Liver (tissue), 9 donors: ENCODE results near the gene IHH. TPM values are rescaled to one million over a fixed set of nuclear protein-coding genes. Genes with fewer than 3 reads are reported as not detected.

Experiments
- DNase-seq: peaks from one replicate; pipeline ENCODE4 v3.0.0-alpha.2; 2017; ENCODE audit warnings: low spot score
- H3K27ac ChIP-seq, 2 donors: one replicate each; pipeline ENCODE4 v1.7.0; 2013; ENCODE audit warnings: inconsistent platforms in 2 of 2, low read length in 2 of 2, control low read depth in 1 of 2, low read depth in 1 of 2, mild to moderate bottlenecking in 1 of 2
- H3K27me3 ChIP-seq, 4 donors: one replicate each; pipeline versions ENCODE4 v1.6.1 to v1.7.0; 2013; ENCODE audit warnings: low read length in 3 of 4, inconsistent platforms in 1 of 4, mild to moderate bottlenecking in 1 of 4, moderate library complexity in 1 of 4; ENCODE audit not compliant: control insufficient read depth in 4 of 4, insufficient read depth in 4 of 4
- H3K36me3 ChIP-seq, 4 donors: one replicate each; pipeline versions ENCODE4 v1.6.1 to v1.7.0; 2013; ENCODE audit warnings: low read length in 3 of 4, mild to moderate bottlenecking in 3 of 4, low read depth in 1 of 4, moderate library complexity in 1 of 4; ENCODE audit not compliant: control insufficient read depth in 4 of 4, insufficient read depth in 3 of 4
- H3K4me1 ChIP-seq, 4 donors: one replicate each; pipeline versions ENCODE4 v1.6.1 to v1.7.0; 2013; ENCODE audit warnings: low read length in 3 of 4, mild to moderate bottlenecking in 3 of 4, moderate library complexity in 1 of 4; ENCODE audit not compliant: control insufficient read depth in 4 of 4, insufficient read depth in 4 of 4
- H3K4me3 ChIP-seq, 3 donors: one replicate each; pipeline versions ENCODE4 v1.6.1 to v1.7.0; 2013; ENCODE audit warnings: low read length in 3 of 3, control low read depth in 1 of 3, low read depth in 1 of 3, mild to moderate bottlenecking in 1 of 3
- H3K9ac ChIP-seq, 2 donors: one replicate each; pipeline ENCODE4 v1.7.0; 2013; ENCODE audit warnings: low read length in 2 of 2, mild to moderate bottlenecking in 2 of 2, moderate library complexity in 2 of 2, control low read depth in 1 of 2, low read depth in 1 of 2
- H3K9me3 ChIP-seq, 4 donors: one replicate each; pipeline versions ENCODE4 v1.6.1 to v1.7.0; 2013; ENCODE audit warnings: low read length in 3 of 4; ENCODE audit not compliant: control insufficient read depth in 4 of 4
- EGR1 ChIP-seq, 2 donors: IDR thresholded peaks; 2 replicates each; pipeline ENCODE4 v1.6.1; 2016 to 2018; ENCODE audit warnings: antibody characterized with exemption in 2 of 2, low read depth in 2 of 2
- FOXA1 ChIP-seq: IDR thresholded peaks from 2 replicates; pipeline ENCODE4 v1.6.1; 2016; ENCODE audit warnings: antibody characterized with exemption
- FOXA2 ChIP-seq: IDR thresholded peaks from 2 replicates; pipeline ENCODE4 v1.6.1; 2016; ENCODE audit warnings: antibody characterized with exemption
- GABPA ChIP-seq, 2 donors: IDR thresholded peaks in 1 of 2; conservative IDR thresholded peaks in 1 of 2; 2 replicates each; pipeline ENCODE4 v1.6.1; 2016; ENCODE audit warnings: antibody characterized with exemption in 2 of 2, mild to moderate bottlenecking in 1 of 2, moderate library complexity in 1 of 2
- HNF4A ChIP-seq, 2 donors: conservative IDR thresholded peaks; 2 replicates each; pipeline ENCODE4 v1.6.1; 2016; ENCODE audit warnings: antibody characterized with exemption in 2 of 2, mild to moderate bottlenecking in 2 of 2
- HNF4G ChIP-seq: IDR thresholded peaks from 2 replicates; pipeline ENCODE4 v1.6.1; 2016; ENCODE audit warnings: antibody characterized with exemption
- JUND ChIP-seq, 2 donors: IDR thresholded peaks; 2 replicates each; pipeline ENCODE4 v1.6.1; 2016; ENCODE audit warnings: antibody characterized with exemption in 2 of 2
- NR2F2 ChIP-seq: IDR thresholded peaks from 2 replicates; pipeline ENCODE4 v1.6.1; 2016; ENCODE audit warnings: antibody characterized with exemption
- RXRA ChIP-seq, 2 donors: IDR thresholded peaks; 2 replicates each; pipeline ENCODE4 v1.6.1; 2017 to 2018; ENCODE audit warnings: antibody characterized with exemption in 2 of 2, mild to moderate bottlenecking in 1 of 2
- SP1 ChIP-seq: IDR thresholded peaks from 2 replicates; pipeline ENCODE4 v1.6.1; 2018; ENCODE audit warnings: antibody characterized with exemption, mild to moderate bottlenecking
- TAF1 ChIP-seq: conservative IDR thresholded peaks from 2 replicates; pipeline ENCODE4 v1.6.1; 2016; ENCODE audit warnings: antibody characterized with exemption, mild to moderate bottlenecking
- YY1 ChIP-seq: IDR thresholded peaks from 2 replicates; pipeline ENCODE4 v1.6.1; 2016; ENCODE audit warnings: antibody characterized with exemption, mild to moderate bottlenecking
- WGBS: extraction: QIAGEN DNeasy Blood & Tissue Kit; methylation state at CpG from one replicate; pipeline ENCODE4 v1.1.7; 2013; 5-methylcytosine and 5-hydroxymethylcytosine counted together
- polyA plus RNA-seq, 2 donors: library from polyadenylated mRNA; stranded (reverse) in 1 of 2; unstranded in 1 of 2; fragments of 200-250 nt in 1 of 2; fragments of >200 nt in 1 of 2; fragmentation: Nextera tagmentation in 1 of 2; extraction: Ambion mirVana in 1 of 2; gene quantifications; one replicate each; pipeline versions ENCODE4 v1.2.1 to v1.2.3, GENCODE V29; 2013 to 2015
- total RNA-seq, 2 donors: library from RNA; depleted of rRNA; stranded (reverse); fragments of >200 nt; gene quantifications; one replicate each; pipeline ENCODE4 v1.2.3, GENCODE V29; 2014
- TF ChIP-seq, protein P1 (sequence below): IDR thresholded peaks from 2 replicates; pipeline ENCODE4 v1.6.1; 2016; ENCODE audit warnings: antibody characterized with exemption, mild to moderate bottlenecking
- TF ChIP-seq, protein P2 (sequence below): IDR thresholded peaks from 2 replicates; pipeline ENCODE4 v1.6.1; 2016; ENCODE audit warnings: antibody characterized with exemption
- TF ChIP-seq, protein P3 (sequence below): IDR thresholded peaks from 2 replicates; pipeline ENCODE4 v1.6.1; 2016; ENCODE audit warnings: antibody characterized with exemption
- TF ChIP-seq, protein P4 (sequence below): fragments of 150-350 bp; IDR thresholded peaks from 2 replicates; pipeline ENCODE4 v1.5.1; 2017; ENCODE audit warnings: improper control_type of control experiment, low read depth, low read length; ENCODE audit not compliant: missing input control
- donor health status: healthy.
- donor health status: healthy.
- donor health status: healthy.
- donor health status: healthy.
- donor health status: healthy.

IHH gene
- total and polyA plus RNA-seq, 4 donors, result 0.51 to 2.4 (median 0.79) TPM

DNA sequence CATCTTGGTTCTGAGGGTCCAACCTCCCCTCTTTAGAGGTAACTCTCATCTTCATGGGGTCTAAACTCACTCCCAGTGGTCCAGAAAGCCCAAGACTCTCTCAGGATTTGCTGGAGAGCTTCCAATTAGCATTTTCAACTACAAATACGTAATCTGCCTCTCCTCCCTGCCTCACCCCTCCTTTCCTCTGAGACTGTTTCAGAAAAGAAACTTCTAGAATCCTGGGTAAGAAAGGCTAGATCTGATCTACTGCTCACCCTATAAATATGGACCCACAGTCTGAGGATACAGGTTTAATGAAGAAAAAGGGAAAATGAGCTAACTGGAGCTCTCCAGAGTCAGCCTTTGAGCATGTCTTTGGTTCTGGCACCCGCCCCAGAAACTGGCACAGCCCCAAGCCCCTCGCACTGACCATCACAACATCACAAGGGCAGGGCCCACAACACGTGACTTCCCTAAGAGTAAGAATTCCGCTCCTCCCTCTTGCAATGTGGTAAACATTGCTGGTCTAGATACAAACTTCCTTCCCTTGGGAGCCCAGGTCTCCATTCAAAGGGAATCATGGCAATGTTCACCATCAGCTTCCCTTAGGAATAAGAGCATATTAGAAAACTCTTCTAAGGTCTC, 21.7 kb upstream of the IHH start:
- Histone ChIP-seq H3K4me3 (no peak overlapping the region), H3K27ac (no peak overlapping the region), H3K27me3 (no peaks in the 10 kb centered on the region), H3K36me3 (no peaks in the 10 kb centered on the region), H3K4me1 (peaks cover 0 to 24% (median 7%) of the 10 kb centered on the region in 4 donors), H3K9ac (no peak overlapping the region), H3K9me3 (no peaks in the 10 kb centered on the region)
- no peak for DNase-seq
- WGBS, result 70% methylated on average over 5 of the region's 5 CpGs
- no peak for TF ChIP-seq SP1
- TF ChIP-seq FOXA1, result no peak
- TF ChIP-seq, protein P1, sequence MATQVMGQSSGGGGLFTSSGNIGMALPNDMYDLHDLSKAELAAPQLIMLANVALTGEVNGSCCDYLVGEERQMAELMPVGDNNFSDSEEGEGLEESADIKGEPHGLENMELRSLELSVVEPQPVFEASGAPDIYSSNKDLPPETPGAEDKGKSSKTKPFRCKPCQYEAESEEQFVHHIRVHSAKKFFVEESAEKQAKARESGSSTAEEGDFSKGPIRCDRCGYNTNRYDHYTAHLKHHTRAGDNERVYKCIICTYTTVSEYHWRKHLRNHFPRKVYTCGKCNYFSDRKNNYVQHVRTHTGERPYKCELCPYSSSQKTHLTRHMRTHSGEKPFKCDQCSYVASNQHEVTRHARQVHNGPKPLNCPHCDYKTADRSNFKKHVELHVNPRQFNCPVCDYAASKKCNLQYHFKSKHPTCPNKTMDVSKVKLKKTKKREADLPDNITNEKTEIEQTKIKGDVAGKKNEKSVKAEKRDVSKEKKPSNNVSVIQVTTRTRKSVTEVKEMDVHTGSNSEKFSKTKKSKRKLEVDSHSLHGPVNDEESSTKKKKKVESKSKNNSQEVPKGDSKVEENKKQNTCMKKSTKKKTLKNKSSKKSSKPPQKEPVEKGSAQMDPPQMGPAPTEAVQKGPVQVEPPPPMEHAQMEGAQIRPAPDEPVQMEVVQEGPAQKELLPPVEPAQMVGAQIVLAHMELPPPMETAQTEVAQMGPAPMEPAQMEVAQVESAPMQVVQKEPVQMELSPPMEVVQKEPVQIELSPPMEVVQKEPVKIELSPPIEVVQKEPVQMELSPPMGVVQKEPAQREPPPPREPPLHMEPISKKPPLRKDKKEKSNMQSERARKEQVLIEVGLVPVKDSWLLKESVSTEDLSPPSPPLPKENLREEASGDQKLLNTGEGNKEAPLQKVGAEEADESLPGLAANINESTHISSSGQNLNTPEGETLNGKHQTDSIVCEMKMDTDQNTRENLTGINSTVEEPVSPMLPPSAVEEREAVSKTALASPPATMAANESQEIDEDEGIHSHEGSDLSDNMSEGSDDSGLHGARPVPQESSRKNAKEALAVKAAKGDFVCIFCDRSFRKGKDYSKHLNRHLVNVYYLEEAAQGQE, result no peak
- no peak for TF ChIP-seq RXRA (IDR thresholded peaks at IDR 0.05)
- no peak for TF ChIP-seq TAF1
- no peak for TF ChIP-seq HNF4A (conservative IDR thresholded peaks at IDR 0.05)
- no peak for TF ChIP-seq YY1
- TF ChIP-seq, protein P2, sequence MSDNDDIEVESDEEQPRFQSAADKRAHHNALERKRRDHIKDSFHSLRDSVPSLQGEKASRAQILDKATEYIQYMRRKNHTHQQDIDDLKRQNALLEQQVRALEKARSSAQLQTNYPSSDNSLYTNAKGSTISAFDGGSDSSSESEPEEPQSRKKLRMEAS, result no peak
- TF ChIP-seq, protein P3, sequence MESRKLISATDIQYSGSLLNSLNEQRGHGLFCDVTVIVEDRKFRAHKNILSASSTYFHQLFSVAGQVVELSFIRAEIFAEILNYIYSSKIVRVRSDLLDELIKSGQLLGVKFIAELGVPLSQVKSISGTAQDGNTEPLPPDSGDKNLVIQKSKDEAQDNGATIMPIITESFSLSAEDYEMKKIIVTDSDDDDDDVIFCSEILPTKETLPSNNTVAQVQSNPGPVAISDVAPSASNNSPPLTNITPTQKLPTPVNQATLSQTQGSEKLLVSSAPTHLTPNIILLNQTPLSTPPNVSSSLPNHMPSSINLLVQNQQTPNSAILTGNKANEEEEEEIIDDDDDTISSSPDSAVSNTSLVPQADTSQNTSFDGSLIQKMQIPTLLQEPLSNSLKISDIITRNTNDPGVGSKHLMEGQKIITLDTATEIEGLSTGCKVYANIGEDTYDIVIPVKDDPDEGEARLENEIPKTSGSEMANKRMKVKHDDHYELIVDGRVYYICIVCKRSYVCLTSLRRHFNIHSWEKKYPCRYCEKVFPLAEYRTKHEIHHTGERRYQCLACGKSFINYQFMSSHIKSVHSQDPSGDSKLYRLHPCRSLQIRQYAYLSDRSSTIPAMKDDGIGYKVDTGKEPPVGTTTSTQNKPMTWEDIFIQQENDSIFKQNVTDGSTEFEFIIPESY, result no peak
- no peak for TF ChIP-seq JUND (IDR thresholded peaks at IDR 0.05)
- TF ChIP-seq, protein P4, sequence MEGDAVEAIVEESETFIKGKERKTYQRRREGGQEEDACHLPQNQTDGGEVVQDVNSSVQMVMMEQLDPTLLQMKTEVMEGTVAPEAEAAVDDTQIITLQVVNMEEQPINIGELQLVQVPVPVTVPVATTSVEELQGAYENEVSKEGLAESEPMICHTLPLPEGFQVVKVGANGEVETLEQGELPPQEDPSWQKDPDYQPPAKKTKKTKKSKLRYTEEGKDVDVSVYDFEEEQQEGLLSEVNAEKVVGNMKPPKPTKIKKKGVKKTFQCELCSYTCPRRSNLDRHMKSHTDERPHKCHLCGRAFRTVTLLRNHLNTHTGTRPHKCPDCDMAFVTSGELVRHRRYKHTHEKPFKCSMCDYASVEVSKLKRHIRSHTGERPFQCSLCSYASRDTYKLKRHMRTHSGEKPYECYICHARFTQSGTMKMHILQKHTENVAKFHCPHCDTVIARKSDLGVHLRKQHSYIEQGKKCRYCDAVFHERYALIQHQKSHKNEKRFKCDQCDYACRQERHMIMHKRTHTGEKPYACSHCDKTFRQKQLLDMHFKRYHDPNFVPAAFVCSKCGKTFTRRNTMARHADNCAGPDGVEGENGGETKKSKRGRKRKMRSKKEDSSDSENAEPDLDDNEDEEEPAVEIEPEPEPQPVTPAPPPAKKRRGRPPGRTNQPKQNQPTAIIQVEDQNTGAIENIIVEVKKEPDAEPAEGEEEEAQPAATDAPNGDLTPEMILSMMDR, result no peak
- TF ChIP-seq GABPA (IDR thresholded peaks at IDR 0.05 in 1 of 2, conservative IDR thresholded peaks at IDR 0.05 in 1 of 2), result no peak
- TF ChIP-seq NR2F2, result no peak
- no peak for TF ChIP-seq EGR1 (IDR thresholded peaks at IDR 0.05; ENCODE audit: low read depth in 2 of 2)
- TF ChIP-seq FOXA2, result no peak
- TF ChIP-seq HNF4G, result no peak
